Activated CD8-positive, alpha-beta memory T cell treated with anti-CD3 and anti-CD28 coated beads for 48 hours (primary cell): ENCODE results near the gene GJB3.

Source experiments
- DNase-seq, 3 experiments: peaks; one replicate each; pipeline ENCODE4 v3.0.0-alpha.2; 2020; ENCODE audit warnings: low read depth in 2 of 3, low spot score in 2 of 3

The GJB3 gene

GRCh38 chr1:34822202-34822601 lies 41.2 kb downstream of the GJB3 start:
- no peak for DNase-seq

DNA sequence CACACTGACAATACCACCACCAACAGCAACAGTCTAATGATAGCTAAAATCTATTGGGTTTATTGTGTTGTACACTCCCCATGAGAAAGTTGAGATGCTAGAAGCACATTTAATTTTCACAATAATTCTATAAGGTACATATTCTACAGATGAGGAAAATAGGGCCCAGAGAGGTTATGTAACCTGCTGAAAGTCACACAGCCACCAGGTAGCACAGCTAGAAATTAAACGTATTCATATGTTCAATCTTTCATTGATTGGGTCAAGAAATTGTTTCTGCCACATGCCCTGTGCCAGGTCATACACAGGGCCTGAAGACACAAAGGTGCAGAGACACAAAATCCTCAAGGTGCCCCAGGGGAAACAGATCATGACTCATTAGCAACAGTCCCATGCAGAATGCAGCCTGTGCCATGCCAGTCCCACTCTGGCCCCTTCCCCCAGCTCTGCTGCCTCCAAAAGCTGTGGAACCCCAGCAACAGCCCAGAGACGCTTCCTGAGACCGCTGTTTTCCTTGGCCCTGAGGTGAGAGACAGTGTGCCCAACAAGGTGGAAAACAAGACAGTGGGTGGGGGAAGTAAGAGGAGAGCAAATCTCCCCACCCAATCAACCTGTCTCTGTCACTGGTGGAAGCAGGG lies 43.9 kb downstream of the GJB3 start:
- DNase-seq = no peak

GRCh38 chr1:34825455-34826091 lies 44.6 kb downstream of the GJB3 start:
- DNase-seq = no peak

DNA sequence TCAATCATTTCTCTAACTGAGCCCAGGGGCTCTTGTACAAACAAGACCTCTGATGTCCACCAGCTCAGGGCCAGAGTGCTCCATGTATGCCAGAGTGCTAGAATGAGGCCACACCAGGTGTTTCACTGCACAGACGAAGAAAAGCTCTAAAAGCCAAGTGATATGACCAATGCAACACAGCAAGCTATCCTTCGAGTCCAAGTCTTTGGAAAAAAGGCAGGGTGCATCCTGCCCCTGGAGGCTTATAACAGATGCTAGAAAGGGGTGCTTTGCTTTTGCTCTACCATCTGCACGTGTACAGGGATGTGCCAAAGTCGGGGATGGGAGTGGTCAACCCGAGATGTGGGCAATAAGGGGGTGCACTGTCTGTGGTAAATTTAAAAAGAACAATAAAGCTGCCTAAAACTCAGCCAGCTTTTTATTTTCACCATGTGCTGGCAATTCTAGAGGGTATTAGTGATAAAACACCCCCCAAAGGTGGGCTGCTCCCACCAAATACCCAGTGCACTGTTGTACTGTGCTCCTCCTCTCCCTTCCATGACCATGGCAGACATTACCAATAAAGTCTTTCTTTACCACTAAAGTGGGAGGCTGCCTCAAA lies 46.4 kb downstream of the GJB3 start:
- DNase-seq = no peak

GRCh38 chr1:34828611-34829010 lies 47.6 kb downstream of the GJB3 start:
- DNase-seq = no peak

GRCh38 chr1:34829250-34829649 lies 48.2 kb downstream of the GJB3 start:
- no peak for DNase-seq

DNA sequence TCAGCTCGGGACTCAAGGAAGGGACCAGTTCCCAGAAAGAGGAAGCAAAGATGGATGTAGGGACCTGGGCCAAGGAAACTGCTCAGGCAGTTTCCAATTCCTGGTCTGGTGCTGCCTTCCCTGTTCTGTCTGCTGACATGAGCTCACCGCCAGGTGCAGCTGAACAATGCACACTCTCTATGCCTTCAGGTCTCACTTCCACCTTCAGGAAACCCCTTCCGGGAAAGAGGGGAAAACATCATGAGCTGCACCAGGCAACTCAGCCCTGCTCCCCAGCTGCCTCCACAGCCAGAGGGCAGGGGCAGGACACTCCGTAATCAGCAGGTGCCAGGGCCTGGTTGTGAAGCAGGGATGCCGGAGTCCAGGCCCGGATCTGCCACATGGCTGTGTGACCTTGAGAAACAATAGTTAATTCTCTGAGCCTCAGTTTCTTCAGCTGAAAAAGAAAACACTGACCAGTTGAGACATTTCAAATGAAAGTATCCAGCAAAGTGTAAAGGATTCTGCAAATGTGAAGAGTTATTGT lies 50.8 kb downstream of the GJB3 start:
- DNase-seq = no peak

- no peak for DNase-seq
Measured at GRCh38 chr1:34833711-34834110, 52.7 kb downstream of the GJB3 start.
